Measurements from ENCODE around the gene NOVA2. TPM values are rescaled to one million over a fixed set of nuclear protein-coding genes. Genes with fewer than 3 reads are reported as not detected.

The NOVA2 gene
- total RNA-seq, 1 donor from 2014 or later: 11.3 TPM

DNA sequence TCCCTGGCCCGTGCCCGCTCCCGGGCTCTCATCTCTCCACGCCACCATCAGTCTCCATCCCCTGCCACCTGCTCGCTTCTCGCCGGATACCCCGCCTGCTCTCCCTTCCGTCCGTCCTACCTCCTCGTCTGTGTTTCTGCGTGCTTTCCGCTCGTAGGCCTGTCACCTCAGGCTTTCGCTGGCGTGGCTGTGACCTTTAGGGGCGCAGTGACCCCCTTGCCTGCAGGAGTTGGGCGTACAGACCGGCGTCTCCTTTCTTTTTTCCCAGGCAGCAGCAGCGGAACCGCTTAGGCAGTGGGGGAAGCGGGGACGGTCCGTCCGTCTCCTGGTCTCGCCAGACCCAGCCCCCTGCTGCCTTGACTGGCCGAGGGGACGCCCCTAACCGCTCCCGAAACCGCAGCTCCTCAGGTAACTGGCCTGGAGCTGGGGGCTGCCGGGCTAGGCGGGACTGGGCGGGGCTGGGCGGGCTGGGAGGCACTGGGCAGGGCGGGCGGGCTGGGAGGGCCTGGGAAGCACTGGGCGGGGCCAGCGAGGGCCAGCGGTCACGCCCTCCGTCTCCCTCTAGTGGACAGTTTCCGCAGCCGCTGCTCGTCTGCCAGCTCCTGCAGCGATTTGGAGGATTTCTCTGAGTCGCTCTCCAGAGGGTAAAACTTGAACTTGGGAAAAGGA is 42.9 kb upstream of the NOVA2 start:
- intact Hi-C loops (cut with DNase I): loop anchor here (1.0 to 5.0 kb wide), 2 partner anchors 21 to 199 kb away; partner anchors contain the start of genes CCDC61 and RSPH6A
- H3K4me3 ChIP-seq: peak overlapping the region; percentile 76 to 80
- peak overlapping the region in 1 of 2 donors; percentile 37 for H3K27ac ChIP-seq
- H3K27me3 ChIP-seq: no peaks in the 10 kb centered on the region
- TF ChIP-seq, protein P1, sequence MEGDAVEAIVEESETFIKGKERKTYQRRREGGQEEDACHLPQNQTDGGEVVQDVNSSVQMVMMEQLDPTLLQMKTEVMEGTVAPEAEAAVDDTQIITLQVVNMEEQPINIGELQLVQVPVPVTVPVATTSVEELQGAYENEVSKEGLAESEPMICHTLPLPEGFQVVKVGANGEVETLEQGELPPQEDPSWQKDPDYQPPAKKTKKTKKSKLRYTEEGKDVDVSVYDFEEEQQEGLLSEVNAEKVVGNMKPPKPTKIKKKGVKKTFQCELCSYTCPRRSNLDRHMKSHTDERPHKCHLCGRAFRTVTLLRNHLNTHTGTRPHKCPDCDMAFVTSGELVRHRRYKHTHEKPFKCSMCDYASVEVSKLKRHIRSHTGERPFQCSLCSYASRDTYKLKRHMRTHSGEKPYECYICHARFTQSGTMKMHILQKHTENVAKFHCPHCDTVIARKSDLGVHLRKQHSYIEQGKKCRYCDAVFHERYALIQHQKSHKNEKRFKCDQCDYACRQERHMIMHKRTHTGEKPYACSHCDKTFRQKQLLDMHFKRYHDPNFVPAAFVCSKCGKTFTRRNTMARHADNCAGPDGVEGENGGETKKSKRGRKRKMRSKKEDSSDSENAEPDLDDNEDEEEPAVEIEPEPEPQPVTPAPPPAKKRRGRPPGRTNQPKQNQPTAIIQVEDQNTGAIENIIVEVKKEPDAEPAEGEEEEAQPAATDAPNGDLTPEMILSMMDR (IDR thresholded peaks at IDR 0.05): peak; percentile 75 to 96 (median 90)
- peak in 1 of 2 donors; percentile 83 for DNase-seq (ENCODE audit: low spot score in 2 of 2)
- peaks cover 12 to 17% of the 10 kb centered on the region in 2 donors for H3K4me1 ChIP-seq
- H3K36me3 ChIP-seq: no peaks in the 10 kb centered on the region
- no peaks in the 10 kb centered on the region for H3K9me3 ChIP-seq

- Histone ChIP-seq H3K4me1 (peaks cover 12 to 17% of the 10 kb centered on the region in 2 donors), H3K4me3 (peak overlapping the region; percentile 76 to 80), H3K9me3 (no peaks in the 10 kb centered on the region), H3K27ac (peak overlapping the region in 1 of 2 donors; percentile 37), H3K27me3 (no peaks in the 10 kb centered on the region), H3K36me3 (no peaks in the 10 kb centered on the region)
- TF ChIP-seq, protein P1 (IDR thresholded peaks at IDR 0.05): no peak
- intact Hi-C loops (cut with DNase I): loop anchor here (1.0 to 5.0 kb wide), 2 partner anchors 21 to 199 kb away; partner anchors contain the start of genes CCDC61 and RSPH6A
- no peak for DNase-seq (ENCODE audit: low spot score in 2 of 2)
These were observed 42.2 kb upstream of the NOVA2 start for GRCh38 chr19:46015687-46016425.

GRCh38 chr19:46014941-46015686 is 41.4 kb upstream of the NOVA2 start:
- Histone ChIP-seq H3K4me1 (peaks cover 12 to 17% of the 10 kb centered on the region in 2 donors), H3K9me3 (no peaks in the 10 kb centered on the region), H3K4me3 (peak overlapping the region; percentile 35 to 80), H3K27ac (peak overlapping the region in 1 of 2 donors; percentile 37), H3K36me3 (no peaks in the 10 kb centered on the region), H3K27me3 (no peaks in the 10 kb centered on the region)
- intact Hi-C loops (cut with DNase I): loop anchor here (5.0 kb wide), 1 partner anchor 198 kb away; the partner anchor contains the start of gene RSPH6A
- TF ChIP-seq, protein P1 (IDR thresholded peaks at IDR 0.05): no peak
- peak in 1 of 2 donors; percentile 16 for DNase-seq (ENCODE audit: low spot score in 2 of 2)

- TF ChIP-seq, protein P1 (IDR thresholded peaks at IDR 0.05): no peak
- Histone ChIP-seq H3K27ac (no peak overlapping the region), H3K27me3 (no peaks in the 10 kb centered on the region), H3K4me3 (peak overlapping the region; percentile 35 to 80), H3K9me3 (no peaks in the 10 kb centered on the region), H3K4me1 (peaks cover 12 to 17% of the 10 kb centered on the region in 2 donors), H3K36me3 (no peaks in the 10 kb centered on the region)
- DNase-seq (ENCODE audit: low spot score in 2 of 2): no peak
- intact Hi-C loops (cut with DNase I): no loop called here
These were observed 40.9 kb upstream of the NOVA2 start for GRCh38 chr19:46014534-46014933.

All from ascending aorta (tissue), 2 donors.